GM23338 (cell line): ENCODE results near the gene CTBP2. TPM values are rescaled to one million over a fixed set of nuclear protein-coding genes. Genes with fewer than 3 reads are reported as not detected.

Source experiments
- ATAC-seq: fragments of 200-7000 bp; cut with Tn5 transposase; 3 replicates; pipeline ENCODE4 v1.9.1; 2020
- DNase-seq: peaks from one replicate; pipeline ENCODE4 v3.0.0-alpha.2; 2015; ENCODE audit warnings: low spot score
- H2AFZ ChIP-seq: fragments of 200-600 bp; sonication (generic); 2 replicates; pipeline ENCODE4 v1.8.0; 2016; ENCODE audit warnings: antibody characterized with exemption, mild to moderate bottlenecking, moderate library complexity
- H3F3A ChIP-seq: fragments of 200-600 bp; sonication (generic); replicated peaks from 2 replicates; pipeline ENCODE4 v1.8.0; 2017; ENCODE audit warnings: antibody characterized with exemption, mixed run types, low read depth
- H3K27ac ChIP-seq: fragments of 200-600 bp; sonication (generic); 2 replicates; pipeline ENCODE4 v1.6.1; 2016; ENCODE audit warnings: low read depth
- H3K27me3 ChIP-seq: fragments of 200-600 bp; sonication (generic); 2 replicates; pipeline ENCODE4 v1.8.0; 2016; ENCODE audit warnings: mild to moderate bottlenecking, mixed run types, moderate library complexity; ENCODE audit not compliant: insufficient read depth
- H3K36me3 ChIP-seq: fragments of 200-600 bp; sonication (generic); 2 replicates; pipeline ENCODE4 v1.8.0; 2016; ENCODE audit warnings: mild to moderate bottlenecking; ENCODE audit not compliant: insufficient read depth
- H3K4me1 ChIP-seq: fragments of 200-600 bp; sonication (generic); 2 replicates; pipeline ENCODE4 v1.8.0; 2016; ENCODE audit warnings: mild to moderate bottlenecking, moderate library complexity; ENCODE audit not compliant: insufficient read depth
- H3K4me2 ChIP-seq: fragments of 200-600 bp; sonication (generic); 2 replicates; pipeline ENCODE4 v1.7.1; 2017; ENCODE audit warnings: mixed run types
- H3K4me3 ChIP-seq: fragments of 200-600 bp; sonication (generic); 2 replicates; pipeline ENCODE4 v1.6.1; 2016; ENCODE audit warnings: mixed run types
- H3K79me2 ChIP-seq: fragments of 200-600 bp; sonication (generic); replicated peaks from 2 replicates; pipeline ENCODE4 v1.8.0; 2017; ENCODE audit warnings: mild to moderate bottlenecking; ENCODE audit not compliant: insufficient read depth
- H3K9me2 ChIP-seq: fragments of 200-600 bp; sonication (generic); 2 replicates; pipeline ENCODE4 v1.8.0; 2017; ENCODE audit not compliant: insufficient read depth
- H4K20me1 ChIP-seq: fragments of 200-600 bp; sonication (generic); replicated peaks from 2 replicates; pipeline ENCODE4 v1.8.0; 2017; ENCODE audit warnings: mild to moderate bottlenecking; ENCODE audit not compliant: insufficient read depth
- H3K27ac Mint-ChIP-seq: 2 replicates; pipeline ENCODE4 v1.8.0; 2020; ENCODE audit warnings: inconsistent platforms, mild to moderate bottlenecking, moderate library complexity, mixed read lengths
- H3K27me3 Mint-ChIP-seq: 3 replicates; pipeline ENCODE4 v1.8.0; 2022; ENCODE audit warnings: low read depth, mild to moderate bottlenecking, moderate library complexity, mixed read lengths, inconsistent platforms; ENCODE audit not compliant: insufficient read depth, poor library complexity
- H3K36me3 Mint-ChIP-seq: 3 replicates; pipeline ENCODE4 v1.8.0; 2021; ENCODE audit warnings: low read depth, mild to moderate bottlenecking, inconsistent platforms, moderate library complexity, mixed read lengths
- H3K4me1 Mint-ChIP-seq: 3 replicates; pipeline ENCODE4 v1.8.0; 2020; ENCODE audit warnings: mild to moderate bottlenecking, inconsistent platforms, mixed read lengths
- H3K4me3 Mint-ChIP-seq: 3 replicates; pipeline ENCODE4 v1.8.0; 2021; ENCODE audit warnings: moderate library complexity, mild to moderate bottlenecking, inconsistent platforms, mixed read lengths
- H3K9me3 Mint-ChIP-seq: 3 replicates; pipeline ENCODE4 v1.8.0; 2020; ENCODE audit warnings: moderate library complexity, mild to moderate bottlenecking, inconsistent platforms, mixed read lengths
- CREB1 ChIP-seq: fragments of 250-450 bp; sonication (Bioruptor Pico); IDR thresholded peaks from 2 replicates; pipeline ENCODE4 v1.5.0; 2020; ENCODE audit warnings: low read depth, mild to moderate bottlenecking, moderate library complexity
- EZH2 ChIP-seq: fragments of 200-600 bp; sonication (generic); IDR thresholded peaks from one replicate; pipeline ENCODE4 v1.8.0; 2017; ENCODE audit warnings: antibody characterized with exemption, mild to moderate bottlenecking, low read depth; ENCODE audit not compliant: unreplicated experiment
- JUNB ChIP-seq: IDR thresholded peaks from one replicate; pipeline ENCODE4 v1.6.1; 2016; ENCODE audit warnings: antibody characterized with exemption; ENCODE audit not compliant: unreplicated experiment
- NANOG ChIP-seq: IDR thresholded peaks from 2 replicates; pipeline ENCODE4 v1.6.1; 2016; ENCODE audit warnings: antibody characterized with exemption, borderline replicate concordance
- POLR2AphosphoS5 ChIP-seq: IDR thresholded peaks from 2 replicates; pipeline ENCODE4 v1.6.1; 2016; ENCODE audit warnings: antibody characterized with exemption, low read depth
- STAT1 ChIP-seq: IDR thresholded peaks from one replicate; pipeline ENCODE4 v1.6.1; 2016; ENCODE audit warnings: antibody characterized with exemption; ENCODE audit not compliant: unreplicated experiment
- ZNF114 ChIP-seq: fragments of 250-450 bp; sonication (Bioruptor Pico); IDR thresholded peaks from 2 replicates; pipeline ENCODE4 v1.5.0; 2020; ENCODE audit warnings: mild to moderate bottlenecking, moderate library complexity
- polyA plus RNA-seq: library from polyadenylated mRNA; unstranded; fragments of >200 nt; fragmentation: Nextera tagmentation; extraction: Ambion mirVana; gene quantifications from 2 replicates; pipeline ENCODE4 v1.2.1, GENCODE V29; 2016
- total RNA-seq: library from RNA; depleted of rRNA; stranded (reverse); fragments of >200 nt; shearing (Covaris generic); gene quantifications from 2 replicates; pipeline ENCODE4 v1.2.3, GENCODE V29; 2014
- TF ChIP-seq, protein P1 (sequence below): IDR thresholded peaks from 2 replicates; pipeline ENCODE4 v1.6.1; 2016; ENCODE audit warnings: antibody characterized with exemption
- TF ChIP-seq, protein P2 (sequence below), 2 experiments: fragments of 200-600 bp in 1 of 2; sonication (generic) in 1 of 2; conservative IDR thresholded peaks; 2 replicates each; pipeline versions ENCODE4 v1.5.1 to v1.6.1; 2016 to 2017; ENCODE audit warnings: antibody characterized with exemption in 2 of 2, low read depth in 2 of 2, mild to moderate bottlenecking in 2 of 2, moderate library complexity in 1 of 2
- TF ChIP-seq, protein P3 (sequence below): fragments of 250-450 bp; sonication (Bioruptor Pico); IDR thresholded peaks from 2 replicates; pipeline ENCODE4 v1.5.0; 2020; ENCODE audit warnings: mild to moderate bottlenecking, moderate library complexity
- TF ChIP-seq, protein P4 (sequence below): IDR thresholded peaks from one replicate; pipeline ENCODE4 v1.6.1; 2018; ENCODE audit warnings: antibody characterized with exemption; ENCODE audit not compliant: unreplicated experiment

The CTBP2 gene
- total and polyA plus RNA-seq, 2 experiments from 2014 or later: 133 to 265 TPM

DNA sequence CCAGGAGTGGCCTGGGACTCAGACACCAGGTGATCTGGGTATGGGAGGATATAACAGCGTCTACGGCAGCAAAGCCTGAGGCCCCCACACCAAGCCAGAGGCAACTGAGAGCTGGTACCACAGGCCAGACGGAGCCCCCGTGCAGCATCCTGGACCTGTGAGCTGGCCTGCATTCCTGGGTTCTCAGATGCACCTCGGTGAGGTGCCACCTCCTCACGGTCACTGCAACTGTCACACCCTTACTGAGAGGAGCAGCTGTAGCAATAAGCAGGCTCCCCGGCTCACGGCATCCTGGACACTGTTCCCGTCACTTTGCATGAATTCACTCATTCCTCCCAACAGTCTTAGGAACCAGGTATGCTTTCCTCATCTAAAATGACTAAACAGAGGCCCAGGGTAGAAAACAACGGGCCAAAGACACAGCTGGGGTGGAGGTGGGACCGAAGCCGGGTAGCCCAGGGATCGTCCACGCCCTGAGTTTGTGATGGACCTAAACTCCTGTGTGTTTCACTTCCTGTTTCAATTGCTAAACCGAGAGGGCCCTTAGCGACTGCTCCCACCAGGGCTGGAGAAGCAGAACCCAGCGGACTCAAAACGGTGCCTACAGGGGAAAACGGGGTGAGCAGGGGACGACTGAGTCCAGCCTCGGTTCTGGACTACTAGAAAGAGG is 98.7 kb downstream of the CTBP2 start:
- no peak for TF ChIP-seq ZNF114 (CRISPR knock-in tag)
- TF ChIP-seq STAT1: no peak
- TF ChIP-seq, protein P1, sequence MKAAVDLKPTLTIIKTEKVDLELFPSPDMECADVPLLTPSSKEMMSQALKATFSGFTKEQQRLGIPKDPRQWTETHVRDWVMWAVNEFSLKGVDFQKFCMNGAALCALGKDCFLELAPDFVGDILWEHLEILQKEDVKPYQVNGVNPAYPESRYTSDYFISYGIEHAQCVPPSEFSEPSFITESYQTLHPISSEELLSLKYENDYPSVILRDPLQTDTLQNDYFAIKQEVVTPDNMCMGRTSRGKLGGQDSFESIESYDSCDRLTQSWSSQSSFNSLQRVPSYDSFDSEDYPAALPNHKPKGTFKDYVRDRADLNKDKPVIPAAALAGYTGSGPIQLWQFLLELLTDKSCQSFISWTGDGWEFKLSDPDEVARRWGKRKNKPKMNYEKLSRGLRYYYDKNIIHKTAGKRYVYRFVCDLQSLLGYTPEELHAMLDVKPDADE: no peak
- TF ChIP-seq, protein P2, sequence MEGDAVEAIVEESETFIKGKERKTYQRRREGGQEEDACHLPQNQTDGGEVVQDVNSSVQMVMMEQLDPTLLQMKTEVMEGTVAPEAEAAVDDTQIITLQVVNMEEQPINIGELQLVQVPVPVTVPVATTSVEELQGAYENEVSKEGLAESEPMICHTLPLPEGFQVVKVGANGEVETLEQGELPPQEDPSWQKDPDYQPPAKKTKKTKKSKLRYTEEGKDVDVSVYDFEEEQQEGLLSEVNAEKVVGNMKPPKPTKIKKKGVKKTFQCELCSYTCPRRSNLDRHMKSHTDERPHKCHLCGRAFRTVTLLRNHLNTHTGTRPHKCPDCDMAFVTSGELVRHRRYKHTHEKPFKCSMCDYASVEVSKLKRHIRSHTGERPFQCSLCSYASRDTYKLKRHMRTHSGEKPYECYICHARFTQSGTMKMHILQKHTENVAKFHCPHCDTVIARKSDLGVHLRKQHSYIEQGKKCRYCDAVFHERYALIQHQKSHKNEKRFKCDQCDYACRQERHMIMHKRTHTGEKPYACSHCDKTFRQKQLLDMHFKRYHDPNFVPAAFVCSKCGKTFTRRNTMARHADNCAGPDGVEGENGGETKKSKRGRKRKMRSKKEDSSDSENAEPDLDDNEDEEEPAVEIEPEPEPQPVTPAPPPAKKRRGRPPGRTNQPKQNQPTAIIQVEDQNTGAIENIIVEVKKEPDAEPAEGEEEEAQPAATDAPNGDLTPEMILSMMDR (conservative IDR thresholded peaks at IDR 0.05; ENCODE audit: low read depth in 2 of 2): no peak
- TF ChIP-seq POLR2AphosphoS5: no peak; the same call in 1 of the 2 replicates
- TF ChIP-seq CREB1 (CRISPR knock-in tag): no peak
- no peak for TF ChIP-seq JUNB
- no peak for TF ChIP-seq EZH2
- no peak for TF ChIP-seq NANOG
- TF ChIP-seq, protein P3, sequence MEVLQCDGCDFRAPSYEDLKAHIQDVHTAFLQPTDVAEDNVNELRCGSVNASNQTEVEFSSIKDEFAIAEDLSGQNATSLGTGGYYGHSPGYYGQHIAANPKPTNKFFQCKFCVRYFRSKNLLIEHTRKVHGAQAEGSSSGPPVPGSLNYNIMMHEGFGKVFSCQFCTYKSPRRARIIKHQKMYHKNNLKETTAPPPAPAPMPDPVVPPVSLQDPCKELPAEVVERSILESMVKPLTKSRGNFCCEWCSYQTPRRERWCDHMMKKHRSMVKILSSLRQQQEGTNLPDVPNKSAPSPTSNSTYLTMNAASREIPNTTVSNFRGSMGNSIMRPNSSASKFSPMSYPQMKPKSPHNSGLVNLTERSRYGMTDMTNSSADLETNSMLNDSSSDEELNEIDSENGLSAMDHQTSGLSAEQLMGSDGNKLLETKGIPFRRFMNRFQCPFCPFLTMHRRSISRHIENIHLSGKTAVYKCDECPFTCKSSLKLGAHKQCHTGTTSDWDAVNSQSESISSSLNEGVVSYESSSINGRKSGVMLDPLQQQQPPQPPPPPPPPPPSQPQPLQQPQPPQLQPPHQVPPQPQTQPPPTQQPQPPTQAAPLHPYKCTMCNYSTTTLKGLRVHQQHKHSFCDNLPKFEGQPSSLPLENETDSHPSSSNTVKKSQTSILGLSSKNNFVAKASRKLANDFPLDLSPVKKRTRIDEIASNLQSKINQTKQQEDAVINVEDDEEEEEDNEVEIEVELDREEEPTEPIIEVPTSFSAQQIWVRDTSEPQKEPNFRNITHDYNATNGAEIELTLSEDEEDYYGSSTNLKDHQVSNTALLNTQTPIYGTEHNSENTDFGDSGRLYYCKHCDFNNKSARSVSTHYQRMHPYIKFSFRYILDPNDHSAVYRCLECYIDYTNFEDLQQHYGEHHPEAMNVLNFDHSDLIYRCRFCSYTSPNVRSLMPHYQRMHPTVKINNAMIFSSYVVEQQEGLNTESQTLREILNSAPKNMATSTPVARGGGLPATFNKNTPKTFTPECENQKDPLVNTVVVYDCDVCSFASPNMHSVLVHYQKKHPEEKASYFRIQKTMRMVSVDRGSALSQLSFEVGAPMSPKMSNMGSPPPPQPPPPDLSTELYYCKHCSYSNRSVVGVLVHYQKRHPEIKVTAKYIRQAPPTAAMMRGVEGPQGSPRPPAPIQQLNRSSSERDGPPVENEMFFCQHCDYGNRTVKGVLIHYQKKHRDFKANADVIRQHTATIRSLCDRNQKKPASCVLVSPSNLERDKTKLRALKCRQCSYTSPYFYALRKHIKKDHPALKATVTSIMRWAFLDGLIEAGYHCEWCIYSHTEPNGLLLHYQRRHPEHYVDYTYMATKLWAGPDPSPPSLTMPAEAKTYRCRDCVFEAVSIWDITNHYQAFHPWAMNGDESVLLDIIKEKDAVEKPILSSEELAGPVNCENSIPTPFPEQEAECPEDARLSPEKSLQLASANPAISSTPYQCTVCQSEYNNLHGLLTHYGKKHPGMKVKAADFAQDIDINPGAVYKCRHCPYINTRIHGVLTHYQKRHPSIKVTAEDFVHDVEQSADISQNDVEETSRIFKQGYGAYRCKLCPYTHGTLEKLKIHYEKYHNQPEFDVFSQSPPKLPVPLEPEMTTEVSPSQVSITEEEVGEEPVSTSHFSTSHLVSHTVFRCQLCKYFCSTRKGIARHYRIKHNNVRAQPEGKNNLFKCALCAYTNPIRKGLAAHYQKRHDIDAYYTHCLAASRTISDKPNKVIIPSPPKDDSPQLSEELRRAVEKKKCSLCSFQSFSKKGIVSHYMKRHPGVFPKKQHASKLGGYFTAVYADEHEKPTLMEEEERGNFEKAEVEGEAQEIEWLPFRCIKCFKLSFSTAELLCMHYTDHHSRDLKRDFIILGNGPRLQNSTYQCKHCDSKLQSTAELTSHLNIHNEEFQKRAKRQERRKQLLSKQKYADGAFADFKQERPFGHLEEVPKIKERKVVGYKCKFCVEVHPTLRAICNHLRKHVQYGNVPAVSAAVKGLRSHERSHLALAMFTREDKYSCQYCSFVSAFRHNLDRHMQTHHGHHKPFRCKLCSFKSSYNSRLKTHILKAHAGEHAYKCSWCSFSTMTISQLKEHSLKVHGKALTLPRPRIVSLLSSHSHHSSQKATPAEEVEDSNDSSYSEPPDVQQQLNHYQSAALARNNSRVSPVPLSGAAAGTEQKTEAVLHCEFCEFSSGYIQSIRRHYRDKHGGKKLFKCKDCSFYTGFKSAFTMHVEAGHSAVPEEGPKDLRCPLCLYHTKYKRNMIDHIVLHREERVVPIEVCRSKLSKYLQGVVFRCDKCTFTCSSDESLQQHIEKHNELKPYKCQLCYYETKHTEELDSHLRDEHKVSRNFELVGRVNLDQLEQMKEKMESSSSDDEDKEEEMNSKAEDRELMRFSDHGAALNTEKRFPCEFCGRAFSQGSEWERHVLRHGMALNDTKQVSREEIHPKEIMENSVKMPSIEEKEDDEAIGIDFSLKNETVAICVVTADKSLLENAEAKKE (CRISPR knock-in tag): no peak
- TF ChIP-seq, protein P4, sequence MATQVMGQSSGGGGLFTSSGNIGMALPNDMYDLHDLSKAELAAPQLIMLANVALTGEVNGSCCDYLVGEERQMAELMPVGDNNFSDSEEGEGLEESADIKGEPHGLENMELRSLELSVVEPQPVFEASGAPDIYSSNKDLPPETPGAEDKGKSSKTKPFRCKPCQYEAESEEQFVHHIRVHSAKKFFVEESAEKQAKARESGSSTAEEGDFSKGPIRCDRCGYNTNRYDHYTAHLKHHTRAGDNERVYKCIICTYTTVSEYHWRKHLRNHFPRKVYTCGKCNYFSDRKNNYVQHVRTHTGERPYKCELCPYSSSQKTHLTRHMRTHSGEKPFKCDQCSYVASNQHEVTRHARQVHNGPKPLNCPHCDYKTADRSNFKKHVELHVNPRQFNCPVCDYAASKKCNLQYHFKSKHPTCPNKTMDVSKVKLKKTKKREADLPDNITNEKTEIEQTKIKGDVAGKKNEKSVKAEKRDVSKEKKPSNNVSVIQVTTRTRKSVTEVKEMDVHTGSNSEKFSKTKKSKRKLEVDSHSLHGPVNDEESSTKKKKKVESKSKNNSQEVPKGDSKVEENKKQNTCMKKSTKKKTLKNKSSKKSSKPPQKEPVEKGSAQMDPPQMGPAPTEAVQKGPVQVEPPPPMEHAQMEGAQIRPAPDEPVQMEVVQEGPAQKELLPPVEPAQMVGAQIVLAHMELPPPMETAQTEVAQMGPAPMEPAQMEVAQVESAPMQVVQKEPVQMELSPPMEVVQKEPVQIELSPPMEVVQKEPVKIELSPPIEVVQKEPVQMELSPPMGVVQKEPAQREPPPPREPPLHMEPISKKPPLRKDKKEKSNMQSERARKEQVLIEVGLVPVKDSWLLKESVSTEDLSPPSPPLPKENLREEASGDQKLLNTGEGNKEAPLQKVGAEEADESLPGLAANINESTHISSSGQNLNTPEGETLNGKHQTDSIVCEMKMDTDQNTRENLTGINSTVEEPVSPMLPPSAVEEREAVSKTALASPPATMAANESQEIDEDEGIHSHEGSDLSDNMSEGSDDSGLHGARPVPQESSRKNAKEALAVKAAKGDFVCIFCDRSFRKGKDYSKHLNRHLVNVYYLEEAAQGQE: no peak
- peaks cover 100% of the 10 kb centered on the region for H3K79me2 ChIP-seq
- Mint-ChIP-seq H3K4me1 (peaks cover 94% of the 10 kb centered on the region), H3K9me3 (no peaks in the 10 kb centered on the region), H3K27ac (peak overlapping the region; percentile 73), H3K36me3 (peaks cover 79% of the 10 kb centered on the region), H3K4me3 (no peak overlapping the region; the same call in 2 of the 3 replicates), H3K27me3 (peaks cover 34% of the 10 kb centered on the region)
- no peak overlapping the region for H3K4me3 ChIP-seq
- H3K9me2 ChIP-seq: no peaks in the 10 kb centered on the region
- H3K27me3 ChIP-seq: no peaks in the 10 kb centered on the region
- H3K36me3 ChIP-seq: no peaks in the 10 kb centered on the region
- DNase-seq: no peak
- peak overlapping the region; percentile 25; the same call in 1 of the 2 replicates for H3K4me2 ChIP-seq
- peaks cover 78% of the 10 kb centered on the region for H3K4me1 ChIP-seq
- peaks cover 96% of the 10 kb centered on the region for H4K20me1 ChIP-seq
- ATAC-seq: peak; percentile 7
- H2AFZ ChIP-seq: no peak overlapping the region
- H3K27ac ChIP-seq: peak overlapping the region; percentile 67; the same call in 1 of the 2 replicates
- 0 out of 2 replicates have a peak, but pooled peaks cover 3% of the 10 kb centered on the region for H3F3A ChIP-seq
